T-helper 2 cell (primary cell): ENCODE data around the gene CHD2.
A peak's percentile ranks its signal among the peaks of the same experiment; 100 is the strongest.

Experiments used
- DNase-seq, 5 experiments: peaks; one replicate each; pipeline versions ENCODE4 v3.0.0 to v3.0.0-alpha.2; 2012 to 2022

The CHD2 gene

GRCh38 chr15:92963794-92964193 is 63.7 kb downstream of the CHD2 start:
- DNase-seq = no peak

- no peak for DNase-seq
Measured at GRCh38 chr15:92968926-92969651, 69.0 kb downstream of the CHD2 start.

DNA sequence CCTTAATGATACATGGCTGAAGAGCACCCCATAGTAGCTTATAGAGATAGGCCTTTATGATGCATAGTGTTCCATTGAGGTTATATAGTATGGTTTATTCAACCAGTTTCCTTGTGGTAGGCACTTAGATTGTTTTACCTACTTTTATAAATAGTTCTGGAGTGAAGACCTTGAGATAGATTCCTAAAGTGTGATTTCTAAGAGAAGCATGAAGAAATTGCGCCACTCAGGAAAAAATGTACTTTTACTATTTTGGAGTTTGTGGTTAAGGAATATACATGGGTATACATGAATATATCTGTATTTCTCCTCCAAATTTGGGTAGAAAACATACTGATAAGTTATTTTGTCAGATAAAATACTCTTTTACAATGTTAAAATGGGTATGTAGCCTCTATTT is 70.5 kb downstream of the CHD2 start:
- DNase-seq = no peak

- DNase-seq = no peak
Measured at GRCh38 chr15:92971081-92971480, 71.0 kb downstream of the CHD2 start.

- DNase-seq = no peak
Measured at GRCh38 chr15:92971713-92972112, 71.6 kb downstream of the CHD2 start.

DNA sequence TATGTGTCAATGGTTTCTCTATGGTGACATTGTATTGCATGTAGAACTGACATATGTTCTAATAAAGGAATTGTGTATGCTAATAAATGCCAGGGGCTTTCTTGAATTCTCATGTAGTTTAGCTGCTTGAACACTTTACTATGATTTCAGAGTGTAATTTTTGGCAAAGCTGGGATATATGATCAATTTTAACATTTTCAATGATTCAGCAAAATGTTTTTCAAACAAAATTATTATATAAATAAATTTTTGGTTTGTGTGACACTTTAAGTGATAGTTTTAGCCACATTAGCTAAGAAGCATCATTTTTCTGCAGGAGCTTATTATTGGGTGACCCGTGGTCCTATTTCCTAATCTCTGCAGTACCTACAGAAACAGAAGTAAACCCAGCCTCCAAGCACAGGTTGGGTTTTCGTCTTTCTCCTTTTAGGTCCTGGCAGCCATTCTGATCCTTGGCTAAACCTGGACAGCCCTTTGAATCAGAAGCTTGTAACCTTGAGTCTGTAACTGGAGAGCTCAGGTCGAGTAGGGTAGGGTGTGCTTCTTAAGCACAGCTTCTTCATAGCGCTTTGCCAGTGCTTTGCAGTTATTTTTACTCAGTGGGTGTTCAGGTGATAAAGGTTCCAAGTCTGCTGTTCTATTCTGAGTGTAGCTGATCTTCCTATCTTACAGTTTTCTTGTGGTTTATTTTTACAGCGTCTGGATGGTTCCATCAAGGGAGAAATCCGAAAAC is 74.2 kb downstream of the CHD2 start:
- no peak for DNase-seq

GRCh38 chr15:92979011-92979701 is 79.0 kb downstream of the CHD2 start:
- no peak for DNase-seq

- no peak for DNase-seq
Measured at GRCh38 chr15:92981333-92981732, 81.2 kb downstream of the CHD2 start.

GRCh38 chr15:92984161-92984560 is 84.0 kb downstream of the CHD2 start:
- DNase-seq = no peak

GRCh38 chr15:92989470-92989869 is 89.3 kb downstream of the CHD2 start:
- no peak for DNase-seq

DNA sequence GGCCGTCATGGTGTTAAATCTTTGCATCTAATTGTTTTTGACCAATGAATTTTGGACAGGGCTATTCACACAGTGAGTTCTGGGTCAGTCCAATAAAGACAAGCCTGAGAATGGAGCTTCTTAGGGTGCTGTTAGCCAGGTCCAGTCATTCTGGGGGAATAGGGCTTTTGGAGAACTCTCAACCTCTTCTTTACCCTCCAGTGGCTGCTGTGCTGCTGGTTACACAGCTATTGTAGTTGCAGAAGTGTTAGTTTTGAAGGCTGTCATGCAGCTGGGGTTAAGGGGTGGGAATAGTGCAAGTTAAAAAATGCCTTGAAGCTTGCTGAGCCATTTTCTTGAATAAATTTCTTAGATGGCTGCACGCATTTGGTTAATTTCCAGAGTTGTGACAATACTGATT is 89.9 kb downstream of the CHD2 start:
- no peak for DNase-seq

GRCh38 chr15:92992720-92993119 is 92.6 kb downstream of the CHD2 start:
- no peak for DNase-seq

DNA sequence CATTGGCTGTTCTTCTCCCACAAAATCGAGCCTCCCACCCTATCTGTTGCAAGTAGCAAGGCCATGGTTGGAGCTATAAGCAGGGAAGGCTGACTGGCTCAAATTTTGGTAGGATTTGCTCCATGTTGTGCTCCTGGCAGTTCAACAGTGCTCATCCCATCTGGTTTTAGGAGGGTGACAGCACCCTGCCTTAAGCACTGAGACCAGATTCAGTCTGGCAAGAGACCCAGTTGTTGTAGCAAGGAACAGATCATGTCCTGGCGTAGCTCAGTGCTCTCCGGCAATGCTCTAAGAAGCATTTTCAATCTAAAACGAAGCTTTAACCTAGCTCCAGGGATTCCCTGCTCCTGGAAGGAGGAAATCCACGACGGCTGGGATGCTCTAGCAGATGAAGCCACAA is 97.7 kb downstream of the CHD2 start:
- DNase-seq = no peak

DNA sequence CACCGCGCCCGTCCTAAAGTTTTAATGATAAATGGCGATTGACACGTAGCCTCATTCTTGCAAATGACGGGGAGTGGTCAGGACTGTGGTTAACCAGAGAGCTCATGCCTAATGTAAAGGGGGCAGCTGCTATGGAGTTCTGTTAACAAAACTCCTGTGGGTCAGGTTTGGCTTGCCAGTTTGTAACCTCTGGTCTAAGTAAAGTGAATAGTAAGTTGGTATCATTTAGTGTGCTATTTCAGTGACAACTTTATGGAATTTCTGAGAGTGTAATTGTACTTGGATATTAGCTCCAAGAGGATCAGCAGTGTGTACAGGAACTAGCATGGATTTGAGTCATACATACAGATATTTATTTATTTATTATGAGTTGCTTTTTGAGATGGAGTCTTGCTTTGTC is 101.0 kb downstream of the CHD2 start:
- DNase-seq = no peak

DNA sequence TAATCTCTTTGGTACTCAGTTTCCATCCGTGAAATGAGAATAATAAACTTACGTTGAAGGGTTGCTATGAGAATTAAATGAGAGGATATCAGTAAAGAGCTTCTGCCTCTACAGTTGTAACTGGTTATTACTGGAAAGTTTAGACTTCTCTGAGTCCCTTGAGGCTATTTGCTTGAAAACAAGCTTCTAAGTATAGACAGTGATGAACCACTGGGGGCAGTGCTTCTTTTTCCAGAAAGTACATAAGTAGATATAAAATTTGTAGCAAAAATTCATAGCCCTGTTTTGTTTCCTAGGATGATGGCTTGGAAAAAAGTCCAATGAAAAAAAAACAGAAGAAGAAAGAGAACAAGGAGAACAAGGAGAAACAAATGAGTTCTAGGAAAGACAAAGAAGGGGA is 101.8 kb downstream of the CHD2 start:
- no peak for DNase-seq

DNA sequence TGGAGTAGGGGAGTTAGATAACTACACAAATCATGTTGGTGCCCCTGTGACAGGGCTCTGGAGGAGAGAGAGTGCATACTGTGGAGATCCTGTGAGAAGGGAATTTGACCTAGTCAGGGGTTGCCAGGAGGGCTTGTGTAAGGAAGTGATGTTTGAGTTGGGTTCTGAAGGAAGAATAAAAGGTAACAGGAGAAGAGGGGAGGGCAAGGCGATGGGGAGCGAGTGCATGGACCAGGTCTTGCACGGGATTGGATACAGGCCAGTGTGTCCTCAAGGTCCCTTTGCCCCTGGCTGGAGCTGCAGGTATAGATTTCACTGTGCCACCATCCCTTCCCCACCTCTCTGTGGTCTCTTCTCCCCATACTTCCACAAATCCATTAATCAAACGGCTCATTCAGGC is 105.0 kb downstream of the CHD2 start:
- no peak for DNase-seq

- DNase-seq = no peak
Measured at GRCh38 chr15:93007994-93008393, 107.9 kb downstream of the CHD2 start.

DNA sequence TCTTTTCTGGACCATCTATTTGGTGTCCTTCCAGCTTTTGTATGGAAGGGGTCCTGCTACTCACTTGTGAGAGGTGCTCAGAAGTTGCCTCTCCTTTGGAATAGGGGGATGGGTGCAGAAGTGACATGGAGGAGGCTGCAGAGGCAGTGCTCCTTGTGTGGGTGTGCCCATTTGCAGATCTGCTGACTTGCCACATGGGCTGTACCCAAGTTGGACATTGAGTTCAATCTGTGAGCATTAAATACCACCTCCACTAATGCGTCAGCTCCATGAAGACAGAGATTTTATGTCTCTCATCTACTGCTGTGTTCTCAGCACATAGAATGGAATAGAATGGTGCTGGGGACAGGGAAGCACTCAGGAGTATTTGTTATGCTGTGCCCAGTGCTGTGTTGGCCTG is 112.7 kb downstream of the CHD2 start:
- no peak for DNase-seq

DNA sequence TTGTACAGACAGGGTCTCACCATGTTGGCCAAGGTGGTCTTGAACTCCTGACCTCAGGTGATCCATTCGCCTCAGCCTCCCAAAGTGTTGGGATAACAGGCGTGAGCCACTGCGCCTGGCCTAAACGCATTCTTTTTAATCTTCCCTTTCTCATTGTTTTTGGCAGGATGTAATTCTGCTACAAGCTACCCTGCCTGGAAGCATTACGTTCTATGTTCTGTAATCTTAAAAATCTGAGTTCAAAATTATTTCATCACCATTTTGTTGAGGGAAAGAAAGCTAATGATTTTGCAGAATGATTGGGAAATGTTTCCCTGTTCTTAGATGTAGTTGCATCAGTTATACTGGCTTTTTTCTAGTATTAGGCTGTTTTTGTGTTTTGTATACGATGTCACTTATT is 117.4 kb downstream of the CHD2 start:
- no peak for DNase-seq

GRCh38 chr15:93018574-93018973 is 118.5 kb downstream of the CHD2 start:
- no peak for DNase-seq

DNA sequence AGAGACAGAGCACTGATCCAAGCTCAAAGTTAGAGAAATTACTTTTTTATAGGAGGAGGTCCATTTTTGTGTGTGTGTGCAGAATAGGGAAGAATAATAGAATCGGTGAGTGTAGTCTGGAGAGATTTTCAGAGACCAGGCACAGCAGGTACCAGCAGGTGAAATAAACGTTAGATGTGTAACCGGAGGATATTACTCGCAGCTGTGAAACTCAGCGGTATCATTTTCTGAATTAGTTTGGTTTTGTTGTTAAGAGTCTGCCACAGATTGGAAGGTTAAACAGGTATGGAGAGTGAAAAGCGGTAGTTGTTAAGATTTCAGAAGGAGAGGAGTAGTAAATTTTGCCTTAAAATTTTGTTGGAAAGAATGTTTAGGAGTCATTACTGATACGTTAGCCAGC is 119.0 kb downstream of the CHD2 start:
- DNase-seq = no peak

DNA sequence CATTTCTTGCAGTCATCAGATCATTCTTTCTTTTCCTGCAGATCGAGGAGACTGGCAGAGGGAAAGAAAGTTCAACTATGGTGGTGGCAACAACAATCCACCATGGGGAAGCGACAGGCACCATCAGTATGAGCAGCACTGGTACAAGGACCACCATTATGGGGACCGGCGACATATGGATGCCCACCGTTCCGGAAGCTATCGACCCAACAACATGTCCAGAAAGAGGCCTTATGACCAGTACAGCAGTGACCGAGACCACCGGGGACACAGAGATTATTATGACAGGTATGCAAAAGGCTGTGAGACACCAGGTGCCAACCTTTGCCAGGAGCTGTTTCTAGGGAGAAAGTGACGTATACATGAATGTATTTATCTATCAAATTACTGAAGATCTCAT is 119.8 kb downstream of the CHD2 start:
- DNase-seq = no peak

DNA sequence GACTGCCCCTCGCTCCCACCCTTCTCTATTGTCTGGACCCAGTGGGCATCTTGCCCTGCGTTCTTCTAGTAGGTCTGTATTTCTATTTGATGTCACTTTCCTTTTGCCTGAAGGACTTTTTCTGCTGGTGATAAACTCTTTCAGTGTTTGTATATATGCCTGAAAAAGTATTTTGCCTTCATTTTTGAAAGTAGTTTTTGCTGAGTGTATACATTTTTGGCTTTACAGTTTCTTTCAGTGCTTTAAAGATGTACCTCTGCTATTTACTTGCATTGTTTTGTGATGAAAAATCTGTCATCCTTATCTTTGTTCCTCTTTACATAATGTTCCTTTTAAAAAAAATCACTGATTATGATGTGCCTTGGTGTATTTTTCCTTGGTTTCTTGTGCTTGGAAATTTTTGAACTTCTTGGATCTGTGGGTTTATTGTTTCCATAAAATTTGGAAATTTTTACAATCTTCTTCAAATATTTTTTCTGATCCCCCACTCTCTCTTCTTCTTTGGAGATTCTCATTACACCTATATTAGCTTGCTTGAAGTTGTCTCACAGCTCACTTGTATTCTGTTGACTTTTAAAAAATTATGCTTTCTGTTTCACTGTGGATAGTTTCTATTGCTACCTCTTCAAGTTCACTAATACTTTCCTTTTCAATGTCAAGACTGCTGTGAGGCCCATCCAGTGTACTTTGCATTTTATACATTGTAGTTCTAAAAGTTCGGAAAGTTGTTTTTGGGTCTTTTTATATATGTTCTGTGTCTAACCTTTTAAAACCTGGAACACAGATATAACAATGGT is 121.0 kb downstream of the CHD2 start:
- DNase-seq = peak in 1 of 5 experiments; percentile 39
